ENCODE results near the gene P2RY6.

- TF ChIP-seq CTCF (conservative IDR thresholded peaks at IDR 0.05; ENCODE audit: low read length) (no peak), EZH2phosphoT487 (IDR thresholded peaks at IDR 0.05; ENCODE audit: borderline replicate concordance, low read depth, low read length) (no peak)
These were observed 39.9 kb downstream of the P2RY6 start for GRCh38 chr11:73312036-73312435.
